SIG-M5 (cell line): ENCODE data around the gene POM121L2.

Experiments used
- DNase-seq: peaks from one replicate; lab custom pipeline; 2025; lab: John Stamatoyannopoulos, UW

Gene POM121L2

DNA sequence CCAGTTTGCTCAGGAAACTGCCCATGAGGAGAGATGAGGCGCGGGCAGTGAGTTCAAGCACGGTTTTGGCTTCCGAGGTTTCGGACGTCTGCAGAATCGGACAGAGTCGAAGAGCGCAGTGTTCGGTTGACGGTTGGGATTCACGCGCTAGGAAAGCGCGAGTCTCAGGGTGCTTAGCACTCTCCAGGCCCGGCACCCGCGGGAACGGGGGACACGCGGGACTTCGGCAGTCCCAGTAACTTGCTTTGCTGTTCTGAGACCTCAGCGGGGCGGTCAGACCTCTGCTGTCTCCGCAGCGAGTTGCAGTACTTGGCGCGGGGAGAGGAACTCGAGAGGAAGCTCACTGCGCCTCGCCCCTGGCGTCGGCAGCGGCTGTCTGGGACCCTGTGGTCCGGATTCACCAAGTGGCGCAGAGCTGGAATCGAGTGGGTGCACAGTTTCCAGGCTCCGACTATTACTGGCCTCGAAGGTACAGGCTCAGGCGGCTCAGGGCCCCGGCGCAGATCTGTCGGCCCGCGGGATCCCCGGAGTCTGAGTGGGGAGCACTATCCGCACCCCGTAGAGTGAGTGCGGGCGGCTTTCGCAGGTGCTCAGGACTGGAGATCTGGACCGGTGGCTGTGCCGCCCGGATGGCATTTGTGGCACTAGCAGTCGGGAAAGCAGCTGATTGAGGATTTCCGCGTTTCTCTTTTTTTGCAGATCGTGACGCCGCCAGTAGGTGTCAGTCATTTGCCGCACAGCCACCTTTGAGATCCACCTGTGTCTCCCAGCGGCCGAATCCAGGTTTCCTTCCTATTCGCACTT is at the start of gene POM121L2:
TSS of gene POM121L2 (minus strand) at position 128 of the 804 bp plus-strand sequence. CDS start at position 25, 103 bp downstream.
- DNase-seq, result no peak

DNA sequence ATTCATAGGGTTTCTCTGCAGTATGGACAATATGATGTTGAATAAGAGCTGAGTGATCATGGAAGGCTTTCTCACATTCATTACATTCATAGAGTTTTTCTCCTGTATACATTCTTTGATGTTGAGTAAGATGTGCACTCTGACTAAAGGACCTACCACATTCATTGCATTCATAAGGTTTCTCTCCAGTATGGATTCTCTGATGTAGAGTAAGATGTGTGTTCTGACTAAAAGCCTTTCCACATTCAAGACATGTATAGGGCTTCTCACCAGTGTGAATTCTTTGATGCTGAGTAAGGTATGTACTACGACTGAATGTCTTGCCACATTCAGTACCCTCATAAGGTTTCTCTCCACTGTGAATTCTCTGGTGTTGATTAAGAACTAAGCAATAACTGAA is 47.2 kb upstream of the POM121L2 start:
- DNase-seq, result no peak

DNA sequence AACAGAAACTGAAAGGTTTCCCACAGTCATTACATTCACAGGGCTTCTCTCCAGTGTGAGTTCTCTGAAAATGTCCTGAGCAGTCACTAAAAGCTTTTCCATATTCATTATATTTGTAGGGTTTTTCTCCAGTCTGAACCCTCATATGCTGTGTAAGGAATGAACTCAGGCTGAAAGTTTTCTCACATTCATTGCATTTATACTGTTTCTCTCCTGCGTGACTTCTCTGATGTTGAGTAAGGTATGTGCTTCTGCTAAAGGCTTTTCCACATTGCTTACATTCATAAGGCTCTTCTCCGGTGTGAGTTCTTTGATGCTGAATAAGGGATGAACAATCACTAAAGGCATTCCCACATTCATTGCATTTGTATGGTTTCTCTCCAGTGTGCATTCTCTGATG is 46.7 kb upstream of the POM121L2 start:
- no peak for DNase-seq

DNA sequence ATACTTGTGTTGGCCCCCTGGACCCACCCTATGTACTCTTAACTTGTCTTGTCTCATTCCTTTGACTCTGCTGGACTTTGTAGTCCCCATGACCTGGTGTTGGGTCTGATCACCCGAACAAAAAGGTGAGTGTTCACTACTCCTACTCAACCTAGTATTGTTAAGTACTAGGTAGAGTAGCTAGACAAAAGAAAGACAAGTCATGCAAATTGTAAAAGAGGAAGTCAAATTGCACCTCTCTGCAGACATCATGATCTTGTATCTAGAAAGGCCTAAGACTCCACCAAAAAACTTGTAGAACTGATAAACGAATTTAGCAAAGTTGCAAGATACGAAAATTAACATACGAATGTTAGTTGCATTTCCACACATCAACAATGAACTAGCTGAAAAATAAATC is 40.8 kb upstream of the POM121L2 start:
- no peak for DNase-seq

DNA sequence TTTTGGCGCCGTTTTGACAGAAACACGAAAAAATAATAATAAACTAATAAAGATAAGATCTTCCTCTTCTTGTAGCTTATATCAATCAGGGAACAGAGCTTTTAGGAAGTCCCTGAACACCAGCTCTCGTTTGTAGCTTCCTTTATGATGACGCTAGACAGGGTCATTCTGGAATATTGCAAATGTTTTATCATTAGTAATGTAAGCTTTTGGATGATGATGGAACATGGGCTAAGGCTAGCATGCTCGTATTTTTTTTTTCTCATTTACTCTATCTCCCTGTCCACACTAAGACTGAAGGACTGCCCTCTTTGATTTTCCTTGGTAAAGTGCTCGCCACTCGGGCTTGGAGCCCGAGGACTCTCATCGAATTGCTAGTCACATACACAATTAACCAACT is 22.1 kb upstream of the POM121L2 start:
- no peak for DNase-seq

DNA sequence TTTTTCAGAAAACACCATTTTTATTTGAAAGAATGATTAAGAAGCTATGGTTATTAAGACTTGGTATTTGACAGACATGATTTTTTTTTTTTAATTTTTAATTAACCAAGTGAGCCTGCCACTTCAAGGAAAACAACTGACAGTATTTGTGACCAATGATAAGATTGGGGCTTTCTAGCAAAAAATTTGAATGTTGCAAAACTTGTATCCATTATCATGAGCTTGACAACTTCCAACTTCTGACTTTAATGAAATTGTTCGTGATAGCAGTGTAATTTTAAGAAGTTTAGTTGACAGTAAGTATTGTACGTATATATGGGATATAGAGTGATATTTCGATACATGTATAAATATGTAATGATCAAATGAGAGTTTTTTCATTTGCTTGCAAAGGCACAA is 21.6 kb upstream of the POM121L2 start:
- DNase-seq, result no peak

DNA sequence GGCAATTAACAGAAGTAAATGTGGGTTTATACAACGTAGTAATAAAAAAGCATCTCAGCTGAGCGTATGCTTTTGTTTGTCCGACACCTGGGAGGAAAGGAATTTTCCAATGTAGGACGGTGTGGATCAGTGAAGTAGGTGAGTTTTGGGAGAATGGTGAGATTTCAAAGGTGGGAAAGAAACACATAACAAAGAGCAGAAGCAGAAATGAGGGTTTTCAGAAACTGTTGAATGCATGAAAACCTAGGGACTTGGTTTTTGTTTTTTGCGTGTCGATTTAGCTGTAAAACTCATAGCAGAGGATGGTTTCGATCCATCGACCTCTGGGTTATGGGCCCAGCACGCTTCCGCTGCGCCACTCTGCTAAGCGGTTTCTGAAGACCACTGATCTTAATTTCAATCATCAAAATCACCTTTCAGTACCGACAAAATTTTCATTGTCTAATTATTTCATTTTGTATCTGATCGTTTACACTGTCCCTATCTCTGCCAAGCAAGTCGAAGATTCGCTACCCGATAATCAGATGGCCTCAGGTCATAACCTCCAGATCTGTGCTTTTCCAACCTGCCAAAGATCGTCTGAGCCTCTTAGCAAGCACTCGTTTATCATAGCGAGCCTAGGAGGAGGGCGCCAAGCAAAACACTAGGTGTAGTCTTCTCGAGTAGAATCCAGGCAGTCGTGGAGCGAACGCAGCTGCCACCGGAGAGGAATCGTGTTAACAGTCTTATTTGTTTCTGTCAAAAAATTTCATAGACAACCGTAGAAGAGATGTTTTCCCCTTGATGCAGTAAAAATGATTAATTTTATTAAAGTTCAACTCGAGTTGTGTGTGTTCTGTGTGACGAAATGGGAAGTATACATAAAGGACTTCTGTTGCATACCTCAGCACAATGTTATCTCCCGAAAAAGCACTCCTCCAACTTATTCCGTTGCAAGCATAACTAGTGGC is 20.9 kb upstream of the POM121L2 start:
- no peak for DNase-seq

DNA sequence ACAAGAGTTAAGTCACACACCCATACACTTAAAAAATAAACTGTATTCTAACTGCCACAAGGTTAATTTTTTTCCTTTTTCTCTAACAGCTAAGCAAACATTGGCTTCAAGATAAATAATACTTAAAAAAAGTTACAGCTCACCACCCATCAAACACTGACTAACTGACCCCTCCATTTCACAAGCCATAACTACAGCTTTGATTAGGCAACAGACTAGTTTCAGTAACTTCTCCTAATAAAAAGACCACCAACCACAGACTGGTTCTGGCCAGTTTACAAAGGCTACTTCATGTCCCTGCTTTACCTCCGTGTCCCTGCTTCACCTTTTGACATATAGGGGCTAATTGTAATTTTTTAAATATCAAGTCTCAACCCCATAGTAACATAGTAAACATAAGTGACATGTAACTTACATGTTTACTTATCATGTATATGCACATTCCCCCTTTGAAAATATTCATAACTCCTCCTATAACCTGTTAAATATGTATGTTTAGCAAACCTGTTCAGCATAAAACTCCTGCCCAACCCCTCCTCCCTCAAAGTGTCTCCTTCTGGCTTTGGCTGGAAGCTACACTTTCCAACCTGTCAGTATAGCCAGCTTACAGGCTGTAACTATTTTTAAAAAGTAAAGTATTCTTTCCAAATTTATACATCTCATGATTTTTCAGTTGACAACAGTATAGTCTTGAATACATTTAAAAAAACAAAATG is 15.1 kb upstream of the POM121L2 start:
- DNase-seq, result no peak

DNA sequence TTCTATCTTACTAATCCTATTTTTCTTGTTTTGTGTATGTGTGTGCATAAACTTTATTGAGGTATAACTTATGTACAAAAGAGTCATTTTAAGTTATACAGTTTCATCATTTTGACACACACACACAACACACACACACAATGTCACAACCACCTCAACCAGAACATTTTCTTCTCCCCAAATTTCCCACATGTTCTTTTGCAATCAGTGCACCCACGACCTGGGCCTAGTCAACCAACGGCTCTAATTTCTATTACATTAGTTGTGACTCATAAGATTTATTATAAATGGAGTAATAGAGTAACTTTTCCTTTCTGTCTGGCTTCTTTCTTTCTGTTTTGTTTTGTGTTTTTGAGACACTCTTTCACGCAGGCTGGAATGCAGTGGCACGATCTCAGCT is 9.8 kb upstream of the POM121L2 start:
- DNase-seq, result no peak

DNA sequence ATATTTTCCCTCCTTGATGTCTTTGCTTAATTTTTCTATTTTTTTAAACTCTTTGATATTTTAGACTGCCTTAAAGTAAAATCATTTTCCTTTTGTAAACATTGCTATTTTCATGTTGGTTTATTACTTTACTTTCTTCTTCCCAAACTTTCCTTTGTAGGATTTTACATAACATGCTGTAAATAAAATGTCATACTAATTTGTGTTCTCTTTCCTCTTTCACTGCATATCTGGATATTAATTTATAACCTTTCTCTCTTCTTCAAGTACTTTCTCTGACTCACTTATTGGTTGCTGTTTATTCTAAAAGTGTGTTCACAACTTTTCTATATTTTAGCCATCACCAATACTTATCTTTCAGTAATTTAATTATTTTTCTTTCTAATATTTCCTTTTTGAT is 9.3 kb upstream of the POM121L2 start:
- DNase-seq, result no peak

DNA sequence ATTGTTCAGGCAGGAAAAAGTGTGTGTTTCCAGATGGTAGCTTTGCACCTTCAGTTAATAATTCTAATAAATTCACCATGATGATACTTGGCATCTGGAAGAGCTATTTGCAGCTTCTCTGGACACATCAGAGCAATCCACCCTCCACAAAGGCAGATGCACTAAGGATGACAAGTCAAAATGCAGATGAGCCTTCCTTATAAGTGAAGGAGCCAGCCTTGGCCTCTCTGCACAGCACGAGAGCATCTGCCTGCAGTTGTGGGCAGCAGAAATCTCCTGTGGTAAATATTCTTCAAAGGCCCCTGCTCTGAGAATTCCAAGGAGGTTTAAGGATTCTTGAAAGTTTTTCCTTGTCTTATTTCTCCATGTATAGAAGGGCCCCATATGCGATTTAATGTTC is 6.9 kb upstream of the POM121L2 start:
- DNase-seq, result no peak

DNA sequence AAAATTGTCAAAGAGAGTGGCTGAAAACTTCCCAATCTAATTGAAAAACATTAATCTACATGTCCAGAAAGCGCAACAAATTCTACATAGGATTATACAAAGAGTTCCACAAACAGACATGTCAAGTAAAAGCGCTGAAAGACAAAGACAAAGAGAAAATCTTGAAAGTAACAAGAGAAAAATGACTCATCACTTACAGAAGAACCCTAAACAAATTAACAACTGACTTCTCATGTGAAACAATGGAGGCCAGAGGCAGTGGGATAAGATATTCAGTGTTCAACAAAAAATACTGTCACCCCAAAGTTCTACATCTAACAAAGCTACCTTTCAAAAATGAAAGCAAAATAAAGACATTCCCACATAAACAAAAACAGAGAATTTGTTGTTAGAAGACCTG is 2.0 kb upstream of the POM121L2 start:
- no peak for DNase-seq

DNA sequence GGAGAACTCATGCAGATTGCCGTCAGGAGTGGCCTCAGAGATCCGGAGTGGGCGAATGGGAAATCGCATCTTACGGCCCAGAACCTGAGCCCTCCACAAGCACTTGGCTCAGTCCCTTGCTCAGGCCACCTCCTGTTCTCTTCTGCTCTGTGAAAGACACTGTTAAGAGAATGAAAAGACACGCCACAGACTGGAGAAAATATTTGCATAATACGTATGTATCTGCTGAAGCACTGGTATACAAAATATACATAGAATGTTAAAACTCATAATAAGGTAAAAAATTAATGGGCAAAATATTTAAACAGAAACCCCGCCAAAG is 838 bp upstream of the POM121L2 start:
- no peak for DNase-seq

DNA sequence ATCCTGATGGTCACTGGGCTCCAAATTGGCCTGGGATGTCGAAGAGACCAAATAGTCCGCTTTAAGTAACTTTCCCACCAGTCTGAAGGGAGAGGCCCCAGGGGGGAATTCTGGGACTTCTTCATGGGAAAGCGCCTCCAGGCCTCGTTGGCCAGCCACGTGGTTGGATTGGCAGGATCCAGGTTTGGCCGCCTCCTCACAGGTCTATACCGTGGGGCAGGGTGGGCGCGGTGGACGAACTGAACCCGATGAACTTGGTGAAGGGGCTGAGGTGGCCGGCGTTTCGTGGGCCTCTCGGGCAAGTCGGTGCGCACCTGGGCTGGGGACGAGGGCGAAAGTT is 297 bp downstream of the POM121L2 start:
- DNase-seq, result no peak

DNA sequence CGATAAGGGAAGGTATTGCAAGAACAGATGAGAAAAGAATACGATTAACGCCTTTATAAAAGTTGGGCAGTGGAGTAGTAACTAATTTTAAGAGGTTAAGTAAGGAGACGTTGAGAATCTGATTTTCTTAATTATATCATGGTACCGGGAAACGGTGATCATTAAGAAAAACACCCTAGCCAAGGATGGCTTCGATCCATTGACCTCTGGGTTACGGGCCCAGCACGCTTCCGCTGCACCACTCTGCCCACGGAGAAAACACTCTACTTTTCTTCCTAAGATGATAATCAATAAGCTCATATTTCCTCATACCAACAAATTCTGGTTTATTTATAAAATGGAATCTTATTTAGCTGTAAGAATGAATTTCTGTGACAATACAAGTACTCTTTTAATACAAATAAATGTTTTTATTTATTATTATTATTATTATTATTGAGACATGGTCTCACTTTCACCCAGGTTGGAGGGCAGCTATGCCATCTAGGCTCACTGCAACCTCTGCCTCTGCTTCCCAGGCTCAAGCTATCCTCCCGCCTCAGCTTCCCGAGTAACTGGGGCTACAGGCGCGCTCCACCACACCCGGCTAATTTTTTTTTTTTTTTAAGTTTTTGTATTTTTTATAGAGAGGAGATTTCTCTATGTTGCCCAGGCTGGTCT is 8.3 kb downstream of the POM121L2 start:
- no peak for DNase-seq

DNA sequence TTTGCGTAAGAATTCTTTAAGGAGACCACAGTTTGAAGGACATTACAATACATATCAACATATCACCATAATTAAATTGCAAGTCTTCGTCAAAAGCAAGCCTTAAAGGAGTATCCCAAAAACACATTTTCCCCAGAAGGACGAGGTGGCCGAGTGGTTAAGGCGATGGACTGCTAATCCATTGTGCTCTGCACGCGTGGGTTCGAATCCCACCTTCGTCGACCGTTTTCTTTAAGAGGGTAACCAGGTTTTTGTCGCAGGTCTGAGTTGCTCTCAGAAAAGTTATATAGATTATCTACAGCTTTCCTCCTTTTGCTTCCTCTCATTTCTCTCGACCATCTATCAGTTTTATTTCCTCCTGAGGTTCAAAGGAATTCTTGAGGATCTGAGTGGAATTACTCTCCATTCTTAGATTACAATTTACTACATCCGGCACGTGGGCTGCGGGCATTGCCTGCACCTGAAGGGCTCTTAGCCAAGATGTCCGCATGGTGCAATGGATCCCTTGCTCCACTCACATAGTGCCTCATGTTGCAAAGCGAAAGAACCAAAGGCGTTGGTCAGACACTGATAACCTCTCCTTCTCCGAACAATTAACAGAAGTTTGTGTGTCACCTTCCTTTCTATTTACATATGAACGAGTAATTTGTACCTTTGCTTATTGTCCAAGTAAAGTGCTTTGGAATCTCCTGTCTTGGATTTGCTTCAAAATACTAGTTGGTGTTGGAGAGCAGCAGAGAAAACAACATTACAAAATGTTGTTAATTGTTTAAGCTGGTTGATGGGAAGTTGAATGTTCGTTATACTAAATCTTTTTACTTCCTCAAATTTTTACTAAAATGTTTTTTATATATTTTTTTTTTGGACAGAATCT is 14.0 kb downstream of the POM121L2 start:
- no peak for DNase-seq

DNA sequence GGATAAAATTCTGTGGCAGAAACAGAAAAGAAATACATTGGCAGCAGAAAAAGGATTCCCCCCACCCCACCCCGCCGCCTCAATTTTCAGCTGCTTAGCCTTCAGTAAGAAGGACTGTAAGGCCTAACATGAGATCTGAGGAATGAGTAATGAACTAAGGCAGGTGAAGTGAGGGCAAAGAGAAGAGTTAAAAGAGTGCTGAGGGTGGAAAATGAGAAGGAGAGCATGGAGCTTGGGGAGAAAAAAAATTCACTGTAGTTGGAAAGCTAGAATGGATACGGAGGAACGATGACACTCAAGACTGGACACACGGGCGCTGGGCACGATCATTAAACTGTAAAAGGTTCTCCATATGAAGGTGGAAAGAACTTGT is 14.6 kb downstream of the POM121L2 start:
- DNase-seq, result no peak

DNA sequence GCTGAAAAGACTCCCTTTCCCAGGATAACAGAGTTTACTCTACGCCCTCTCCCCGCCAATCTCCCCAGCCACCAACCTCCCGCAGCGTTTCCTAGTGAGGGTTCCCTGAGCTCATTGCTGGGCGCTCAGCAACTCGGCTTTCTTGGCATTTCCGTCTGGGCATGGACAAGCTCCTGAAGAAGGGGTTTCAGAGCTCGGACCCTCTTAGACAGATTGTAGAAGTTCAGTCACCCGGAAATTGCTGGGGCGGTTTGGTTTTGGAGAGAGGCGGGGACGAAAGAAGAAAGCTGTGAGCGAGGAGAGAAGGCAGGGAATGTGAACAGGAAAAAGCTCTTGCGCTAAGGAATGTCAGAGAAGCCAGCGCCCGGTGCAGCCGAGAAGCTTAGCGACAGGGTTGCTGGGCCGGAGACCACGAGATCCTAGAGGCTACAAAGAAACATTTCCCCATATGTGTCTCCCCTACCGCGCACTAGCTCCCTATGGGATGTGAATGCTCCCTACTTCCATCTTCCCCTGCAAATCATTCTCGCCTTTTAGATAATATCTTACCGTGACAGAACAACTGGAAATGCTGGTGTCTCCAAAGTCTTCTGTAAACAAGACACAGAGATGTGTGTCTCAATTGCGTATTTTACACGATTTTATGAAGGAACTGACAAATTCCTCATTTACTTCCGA is 15.8 kb downstream of the POM121L2 start:
- no peak for DNase-seq

DNA sequence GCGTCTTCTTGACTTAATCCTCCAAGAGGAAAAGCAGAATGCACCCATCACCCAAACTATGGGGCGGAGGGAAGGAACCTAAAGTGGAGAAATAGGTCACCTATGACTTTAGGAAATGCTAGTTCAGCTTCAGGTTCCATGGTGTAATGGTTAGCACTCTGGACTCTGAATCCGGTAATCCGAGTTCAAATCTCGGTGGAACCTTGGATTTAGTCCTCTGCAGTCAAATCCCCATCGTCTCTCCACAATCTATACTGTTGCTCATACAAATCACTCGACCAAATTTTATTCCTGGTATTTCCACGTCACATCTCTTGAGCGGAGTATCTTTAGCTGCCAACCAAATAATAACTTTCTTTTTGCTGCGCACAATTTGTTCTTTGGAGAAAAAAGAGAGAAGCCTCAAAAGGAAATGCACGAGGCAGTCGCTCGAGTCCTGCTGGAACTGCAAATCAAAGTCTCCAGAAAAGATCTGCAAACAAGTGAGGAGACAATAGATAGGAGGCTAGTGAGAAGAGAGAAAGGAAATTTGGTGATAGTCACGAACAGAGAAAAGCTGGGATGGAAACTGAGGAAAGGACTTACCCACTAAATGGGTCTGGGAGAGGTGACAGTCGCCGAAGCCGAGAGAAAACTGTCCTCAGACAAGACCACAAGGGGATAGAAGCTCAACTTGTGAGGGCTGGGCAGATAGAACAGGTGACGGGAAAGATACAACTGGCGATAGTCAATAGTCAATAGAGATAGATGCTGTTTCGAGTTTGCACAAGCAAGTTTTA is 16.6 kb downstream of the POM121L2 start:
- no peak for DNase-seq

DNA sequence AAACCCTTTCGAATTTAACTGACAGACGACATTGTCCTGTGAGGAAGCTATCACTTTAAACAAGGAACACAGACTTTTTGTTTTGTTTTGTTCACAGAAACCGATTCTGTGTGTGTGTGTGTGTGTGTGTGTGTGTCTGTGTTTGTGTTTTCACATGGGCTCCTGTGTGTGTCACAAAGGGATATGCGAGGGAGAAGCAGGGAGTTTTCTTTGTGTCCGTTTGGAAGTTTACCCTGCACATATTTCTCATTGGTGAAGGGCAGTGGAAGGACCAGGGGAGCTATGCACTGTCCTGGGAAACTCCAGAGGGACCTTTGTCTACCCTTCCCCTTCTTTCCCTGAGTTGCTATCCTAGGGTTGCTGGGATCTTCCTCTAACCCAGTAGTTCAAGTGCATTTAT is 17.7 kb downstream of the POM121L2 start:
- no peak for DNase-seq
